ENCODE results near the gene NOL6.

The NOL6 gene

GRCh38 chr9:33466565-33467495, 6.9 kb downstream of the NOL6 start:
- Histone ChIP-seq H3K4me3 (no peak overlapping the region), H3K36me3 (peaks cover 99 to 100% (median 100%) of the 10 kb centered on the region in 11 experiments), H3K9ac (no peak overlapping the region), H3K27ac (no peak overlapping the region), H3K9me3 (replicated peaks in 1 of 11) (no peaks in the 10 kb centered on the region), H3K27me3 (no peaks in the 10 kb centered on the region), H3K4me2 (no peak overlapping the region), H3K4me1 (peaks cover 3 to 10% (median 5%) of the 10 kb centered on the region in 10 experiments; a peak in 19 of 20 replicates), H4K20me1 (peaks cover 0 to 100% (median 91%) of the 10 kb centered on the region in 11 experiments; a peak in 17 of 22 replicates)
- no peak for TF ChIP-seq Cebpa-rat (IDR thresholded peaks at IDR 0.05)

GRCh38 chr9:33465596-33466564, 7.8 kb downstream of the NOL6 start:
- H3K4me2 ChIP-seq: no peak overlapping the region
- peaks cover 99 to 100% (median 100%) of the 10 kb centered on the region in 11 experiments for H3K36me3 ChIP-seq
- H3K4me1 ChIP-seq: peaks cover 0 to under 1% (median 0%) of the 10 kb centered on the region in 10 experiments; a peak in 1 of 20 replicates
- H3K4me3 ChIP-seq: no peak overlapping the region
- H3K27me3 ChIP-seq: no peaks in the 10 kb centered on the region
- no peak overlapping the region for H3K27ac ChIP-seq
- peaks cover 0 to 100% (median 91%) of the 10 kb centered on the region in 11 experiments; a peak in 17 of 22 replicates for H4K20me1 ChIP-seq
- no peaks in the 10 kb centered on the region for H3K9me3 ChIP-seq (replicated peaks in 1 of 11)
- H3K9ac ChIP-seq: no peak overlapping the region; a peak in 1 of 22 replicates
- no peak for TF ChIP-seq Cebpa-rat (IDR thresholded peaks at IDR 0.05)

- Histone ChIP-seq H3K27ac (no peak overlapping the region), H3K4me3 (no peak overlapping the region), H3K36me3 (peaks cover 98 to 100% (median 100%) of the 10 kb centered on the region in 11 experiments), H4K20me1 (peaks cover 0 to 100% (median 92%) of the 10 kb centered on the region in 11 experiments; a peak in 17 of 22 replicates), H3K27me3 (no peaks in the 10 kb centered on the region), H3K9ac (no peak overlapping the region), H3K4me2 (no peak overlapping the region), H3K4me1 (no peaks in the 10 kb centered on the region), H3K9me3 (replicated peaks in 1 of 11) (no peaks in the 10 kb centered on the region)
- TF ChIP-seq Cebpa-rat (IDR thresholded peaks at IDR 0.05): no peak
These were observed 8.6 kb downstream of the NOL6 start for GRCh38 chr9:33465096-33465495.

GRCh38 chr9:33464045-33464636, 9.6 kb downstream of the NOL6 start:
- Histone ChIP-seq H3K9ac (no peak overlapping the region), H3K4me1 (peaks cover 0 to 6% (median 0%) of the 10 kb centered on the region in 10 experiments; a peak in 2 of 20 replicates), H3K27me3 (no peaks in the 10 kb centered on the region), H3K27ac (no peak overlapping the region), H3K4me3 (no peak overlapping the region), H4K20me1 (peaks cover 0 to 100% (median 85%) of the 10 kb centered on the region in 11 experiments; a peak in 18 of 22 replicates), H3K4me2 (no peak overlapping the region), H3K36me3 (peaks cover 88 to 100% (median 92%) of the 10 kb centered on the region in 11 experiments), H3K9me3 (replicated peaks in 1 of 11) (no peaks in the 10 kb centered on the region)
- no peak for TF ChIP-seq Cebpa-rat (IDR thresholded peaks at IDR 0.05)

- peaks cover 0 to 7% (median 0%) of the 10 kb centered on the region in 10 experiments; a peak in 4 of 20 replicates for H3K4me1 ChIP-seq
- no peaks in the 10 kb centered on the region for H3K9me3 ChIP-seq (replicated peaks in 1 of 11)
- H4K20me1 ChIP-seq: peaks cover 0 to 100% (median 79%) of the 10 kb centered on the region in 11 experiments; a peak in 18 of 22 replicates
- H3K27me3 ChIP-seq: no peaks in the 10 kb centered on the region
- no peak overlapping the region for H3K4me2 ChIP-seq
- H3K9ac ChIP-seq: no peak overlapping the region
- TF ChIP-seq Cebpa-rat (IDR thresholded peaks at IDR 0.05): no peak
- H3K27ac ChIP-seq: no peak overlapping the region
- H3K36me3 ChIP-seq: peaks cover 78 to 92% (median 82%) of the 10 kb centered on the region in 11 experiments
- no peak overlapping the region for H3K4me3 ChIP-seq
These were observed 10.6 kb downstream of the NOL6 start for GRCh38 chr9:33463151-33463550.

GRCh38 chr9:33461492-33461891, 12.2 kb downstream of the NOL6 start:
- Histone ChIP-seq H3K27me3 (no peaks in the 10 kb centered on the region), H3K27ac (no peak overlapping the region), H3K36me3 (peaks cover 62 to 76% (median 66%) of the 10 kb centered on the region in 11 experiments), H3K4me1 (peaks cover 0 to 8% (median 0%) of the 10 kb centered on the region in 10 experiments; a peak in 4 of 20 replicates), H4K20me1 (peaks cover 0 to 87% (median 66%) of the 10 kb centered on the region in 11 experiments; a peak in 18 of 22 replicates), H3K9ac (no peak overlapping the region; a peak in 1 of 22 replicates), H3K4me2 (no peak overlapping the region), H3K9me3 (replicated peaks in 1 of 11) (no peaks in the 10 kb centered on the region), H3K4me3 (no peak overlapping the region)
- TF ChIP-seq Cebpa-rat (IDR thresholded peaks at IDR 0.05): no peak

GRCh38 chr9:33460854-33461253, 12.9 kb downstream of the NOL6 start:
- Histone ChIP-seq H3K4me2 (no peak overlapping the region), H3K27me3 (no peaks in the 10 kb centered on the region), H4K20me1 (peaks cover 0 to 80% (median 59%) of the 10 kb centered on the region in 11 experiments; a peak in 18 of 22 replicates), H3K9me3 (replicated peaks in 1 of 11) (no peaks in the 10 kb centered on the region), H3K4me1 (peaks cover 0 to 8% (median 0%) of the 10 kb centered on the region in 10 experiments; a peak in 4 of 20 replicates), H3K36me3 (peaks cover 56 to 69% (median 60%) of the 10 kb centered on the region in 11 experiments), H3K4me3 (no peak overlapping the region), H3K27ac (no peak overlapping the region), H3K9ac (no peak overlapping the region)
- no peak for TF ChIP-seq Cebpa-rat (IDR thresholded peaks at IDR 0.05)

- TF ChIP-seq Cebpa-rat (IDR thresholded peaks at IDR 0.05): no peak
- Histone ChIP-seq H3K27me3 (no peaks in the 10 kb centered on the region), H3K9me3 (replicated peaks in 1 of 11) (no peaks in the 10 kb centered on the region), H3K4me2 (no peak overlapping the region), H4K20me1 (peaks cover 0 to 63% (median 45%) of the 10 kb centered on the region in 11 experiments; a peak in 16 of 22 replicates), H3K4me1 (peaks cover 0 to 8% (median 0%) of the 10 kb centered on the region in 10 experiments; a peak in 4 of 20 replicates), H3K27ac (no peak overlapping the region), H3K36me3 (peaks cover 38 to 52% (median 42%) of the 10 kb centered on the region in 11 experiments), H3K9ac (0 out of 22 replicates have a peak overlapping the region, but pooled peaks of 1 of the 11 experiments have one; percentile 17), H3K4me3 (no peak overlapping the region)
These were observed 14.6 kb downstream of the NOL6 start for GRCh38 chr9:33459115-33459514.

Measured in BLaER1 treated with 17β-estradiol and CSF1 and Interleukin-3, amounts not matched to agents 10 nM and 100 nM (cell line).